Ascending aorta (tissue), 2 donors: ENCODE measurements around the gene BEST2. TPM values are rescaled to one million over a fixed set of nuclear protein-coding genes. Genes with fewer than 3 reads are reported as not detected.

Source experiments
- DNase-seq, 2 donors: peaks; one replicate each; pipeline ENCODE4 v3.0.0-alpha.2; 2019; ENCODE audit warnings: low spot score in 2 of 2
- H3K27ac ChIP-seq, 2 donors: fragments of 200-600 bp; sonication (generic); one replicate each; pipeline ENCODE4 v1.5.1; 2016 to 2017; ENCODE audit warnings: mild to moderate bottlenecking in 1 of 2
- H3K27me3 ChIP-seq: fragments of 200-600 bp; sonication (generic); one replicate; pipeline ENCODE4 v1.5.1; 2017
- H3K36me3 ChIP-seq, 2 donors: fragments of 200-600 bp; sonication (generic); one replicate each; pipeline ENCODE4 v1.5.1; 2016
- H3K4me1 ChIP-seq, 2 donors: fragments of 200-600 bp; sonication (generic); one replicate each; pipeline ENCODE4 v1.5.1; 2016 to 2017; ENCODE audit warnings: mild to moderate bottlenecking in 1 of 2
- H3K4me3 ChIP-seq, 2 donors: fragments of 200-600 bp; sonication (generic); one replicate each; pipeline ENCODE4 v1.5.1; 2016 to 2017; ENCODE audit warnings: mild to moderate bottlenecking in 1 of 2
- H3K9me3 ChIP-seq, 2 donors: fragments of 200-600 bp; sonication (generic); one replicate each; pipeline ENCODE4 v1.5.1; 2016
- intact Hi-C: fragments of 100-400 bp; cut with DNase I; formaldehyde crosslinking; loops from one replicate; pipeline ENCODE4 v1.15.1; 2023
- total RNA-seq: library from RNA; depleted of rRNA; stranded (reverse); fragments of >200 nt; gene quantifications from one replicate; pipeline ENCODE4 v1.1.0, GENCODE V29; 2016
- TF ChIP-seq, protein P1 (sequence below), 3 experiments: fragments of 200-600 bp in 2 of 3; fragments of 450-650 bp in 1 of 3; sonication (generic) in 2 of 3; IDR thresholded peaks; one replicate each; pipeline ENCODE4 v1.5.1; 2016 to 2019; ENCODE audit warnings: antibody characterized with exemption in 3 of 3, mild to moderate bottlenecking in 1 of 3, moderate library complexity in 1 of 3

Gene BEST2
- total RNA-seq, 1 donor from 2014 or later = not detected

DNA sequence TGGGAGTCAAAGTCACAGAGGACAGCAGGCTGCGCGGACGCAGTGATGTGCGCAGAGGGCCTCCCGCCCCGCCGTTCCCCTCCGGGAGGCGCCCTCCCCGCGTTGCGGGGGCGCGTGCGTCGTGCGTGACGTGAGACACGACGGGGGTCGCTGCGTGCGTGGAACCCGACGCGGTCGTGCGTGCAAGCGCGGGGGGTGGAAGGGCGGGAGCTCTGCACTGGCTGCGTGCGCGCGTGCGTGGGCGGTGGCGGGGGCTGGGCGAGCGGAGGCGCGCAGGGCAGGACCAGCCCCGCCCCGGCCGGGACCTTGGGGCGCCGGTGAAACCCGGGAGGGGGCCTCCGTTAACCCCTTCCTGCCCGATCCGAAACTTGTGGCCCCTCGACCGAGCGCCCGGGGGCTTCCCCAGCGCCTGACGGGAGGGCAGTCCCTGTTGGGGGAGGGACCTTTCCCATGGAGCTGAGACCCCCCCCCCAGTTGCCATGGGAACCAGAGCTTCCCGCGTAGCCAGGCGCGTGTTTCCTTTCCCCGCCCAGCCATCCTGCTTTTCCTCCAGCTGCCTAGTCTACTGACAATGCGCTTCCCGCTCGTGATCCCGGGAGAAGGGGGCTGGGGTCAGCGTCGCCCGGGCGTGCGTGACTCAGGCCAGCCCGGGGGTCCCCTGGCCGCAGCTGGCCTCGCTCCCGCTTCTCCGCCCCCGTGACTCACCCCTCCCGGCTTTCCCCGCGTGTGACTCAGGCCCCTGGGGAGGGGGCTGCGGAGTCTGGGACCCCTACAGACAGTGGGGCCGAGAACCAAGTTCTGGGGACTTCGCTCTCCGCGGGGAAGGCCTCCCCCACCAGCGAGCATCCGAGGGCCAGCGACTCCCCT is 31.1 kb downstream of the BEST2 start:
- Histone ChIP-seq H3K9me3 (no peaks in the 10 kb centered on the region), H3K4me1 (peaks cover 49 to 68% of the 10 kb centered on the region in 2 donors), H3K27ac (peak overlapping the region; percentile 95 to 96), H3K27me3 (no peaks in the 10 kb centered on the region), H3K4me3 (peak overlapping the region; percentile 58 to 65), H3K36me3 (no peaks in the 10 kb centered on the region)
- peak; percentile 83 to 93 for DNase-seq
- TF ChIP-seq, protein P1, sequence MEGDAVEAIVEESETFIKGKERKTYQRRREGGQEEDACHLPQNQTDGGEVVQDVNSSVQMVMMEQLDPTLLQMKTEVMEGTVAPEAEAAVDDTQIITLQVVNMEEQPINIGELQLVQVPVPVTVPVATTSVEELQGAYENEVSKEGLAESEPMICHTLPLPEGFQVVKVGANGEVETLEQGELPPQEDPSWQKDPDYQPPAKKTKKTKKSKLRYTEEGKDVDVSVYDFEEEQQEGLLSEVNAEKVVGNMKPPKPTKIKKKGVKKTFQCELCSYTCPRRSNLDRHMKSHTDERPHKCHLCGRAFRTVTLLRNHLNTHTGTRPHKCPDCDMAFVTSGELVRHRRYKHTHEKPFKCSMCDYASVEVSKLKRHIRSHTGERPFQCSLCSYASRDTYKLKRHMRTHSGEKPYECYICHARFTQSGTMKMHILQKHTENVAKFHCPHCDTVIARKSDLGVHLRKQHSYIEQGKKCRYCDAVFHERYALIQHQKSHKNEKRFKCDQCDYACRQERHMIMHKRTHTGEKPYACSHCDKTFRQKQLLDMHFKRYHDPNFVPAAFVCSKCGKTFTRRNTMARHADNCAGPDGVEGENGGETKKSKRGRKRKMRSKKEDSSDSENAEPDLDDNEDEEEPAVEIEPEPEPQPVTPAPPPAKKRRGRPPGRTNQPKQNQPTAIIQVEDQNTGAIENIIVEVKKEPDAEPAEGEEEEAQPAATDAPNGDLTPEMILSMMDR (IDR thresholded peaks at IDR 0.05) = peak in 1 of 3 experiments; percentile 15
- intact Hi-C loops = loop anchor here (10.0 kb wide), 1 partner anchor 1248 kb away; the partner anchor contains the start of gene CNN1

DNA sequence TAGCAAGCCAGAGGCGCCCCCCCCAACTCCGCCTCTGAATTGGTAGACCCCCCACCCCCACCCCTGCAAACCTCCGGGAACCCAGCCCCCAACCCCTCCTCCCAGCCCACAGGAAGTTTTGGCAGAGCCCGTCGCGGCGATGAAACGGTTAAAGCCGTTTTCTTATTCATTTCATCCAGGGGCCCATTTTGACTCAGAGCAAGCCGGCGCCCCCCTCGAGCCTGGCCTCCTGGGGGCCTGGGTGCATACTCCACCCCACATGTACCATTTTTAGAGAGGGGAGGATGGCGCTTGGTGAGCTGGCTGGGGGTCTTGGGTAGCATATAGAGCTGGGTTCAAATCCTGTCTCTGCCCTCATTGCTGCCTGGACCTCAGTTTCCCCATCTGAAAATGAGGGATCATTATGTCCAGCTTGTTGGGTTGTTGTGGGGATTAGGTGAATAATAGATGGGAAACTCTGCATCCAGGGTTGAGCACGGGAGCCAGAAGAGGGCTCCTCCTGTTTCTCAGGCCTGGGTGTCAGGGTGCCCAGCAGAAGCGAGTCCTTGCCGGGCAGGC is 31.8 kb downstream of the BEST2 start:
- Histone ChIP-seq H3K36me3 (no peaks in the 10 kb centered on the region), H3K27ac (peak overlapping the region; percentile 95 to 96), H3K27me3 (no peaks in the 10 kb centered on the region), H3K4me3 (peak overlapping the region; percentile 58 to 65), H3K9me3 (no peaks in the 10 kb centered on the region), H3K4me1 (peaks cover 52 to 75% of the 10 kb centered on the region in 2 donors)
- intact Hi-C loops = loop anchor here (10.0 kb wide), 1 partner anchor 1249 kb away; the partner anchor contains the start of gene CNN1
- TF ChIP-seq, protein P1 (IDR thresholded peaks at IDR 0.05) = no peak
- peak in 1 of 2 donors; percentile 62 for DNase-seq

DNA sequence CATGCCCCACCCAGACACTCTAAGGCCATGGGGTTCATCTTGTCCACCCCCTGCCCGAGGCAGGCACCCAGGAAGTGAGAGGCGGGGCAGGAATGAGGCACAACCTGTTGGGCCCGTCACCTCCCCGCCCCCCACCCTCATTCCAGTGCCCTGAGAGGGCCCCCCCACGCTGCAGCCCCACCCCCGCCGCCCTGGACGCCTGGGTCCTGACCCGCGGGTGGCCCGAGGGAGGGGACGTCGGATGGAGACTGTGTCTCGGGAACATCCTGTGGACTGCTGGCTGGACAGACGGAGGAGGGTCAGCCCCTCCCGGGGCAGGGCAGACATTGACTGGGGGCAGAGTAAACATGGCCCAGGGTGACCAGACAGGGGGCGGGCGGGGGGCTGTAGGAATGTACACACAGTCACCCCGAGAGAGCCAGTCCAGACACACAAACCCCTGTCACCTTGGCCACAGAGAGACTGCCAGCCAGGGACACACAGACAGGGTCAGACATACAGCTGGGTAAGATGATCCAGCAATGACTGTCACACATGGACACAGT is 32.3 kb downstream of the BEST2 start:
- H3K4me1 ChIP-seq = peaks cover 51 to 75% of the 10 kb centered on the region in 2 donors
- peak; percentile 53 to 81 for DNase-seq
- H3K27ac ChIP-seq = peak overlapping the region; percentile 95 to 96
- intact Hi-C loops = loop anchor here (10.0 kb wide), 1 partner anchor 1249 kb away; the partner anchor contains the start of gene CNN1
- no peaks in the 10 kb centered on the region for H3K9me3 ChIP-seq
- TF ChIP-seq, protein P1 (IDR thresholded peaks at IDR 0.05) = no peak
- H3K36me3 ChIP-seq = no peaks in the 10 kb centered on the region
- no peaks in the 10 kb centered on the region for H3K27me3 ChIP-seq
- H3K4me3 ChIP-seq = peak overlapping the region in 1 of 2 donors; percentile 65

DNA sequence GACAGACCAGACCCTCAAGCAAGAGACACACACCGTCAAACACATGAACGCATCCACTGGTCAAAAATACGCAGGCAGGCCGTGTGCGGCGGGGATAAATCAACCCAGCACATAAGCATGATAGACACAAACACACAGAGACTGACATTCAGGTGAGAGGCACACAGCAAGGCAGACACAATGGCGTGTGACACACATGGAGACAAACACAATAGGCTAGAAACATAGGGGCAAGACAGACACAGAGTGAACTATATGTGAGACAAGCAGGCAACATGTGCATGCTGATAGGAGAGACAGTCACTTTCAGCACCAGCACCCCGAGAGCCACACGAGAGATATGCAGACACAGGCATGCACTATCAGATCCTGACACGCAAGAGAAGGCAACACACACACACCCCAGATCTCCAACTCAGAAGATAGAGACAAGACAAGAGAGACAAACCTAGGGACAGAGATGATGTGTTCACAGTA is 32.8 kb downstream of the BEST2 start:
- intact Hi-C loops = loop anchor here (10.0 kb wide), 1 partner anchor 1250 kb away; the partner anchor contains the start of gene CNN1
- TF ChIP-seq, protein P1 (IDR thresholded peaks at IDR 0.05) = no peak
- DNase-seq = no peak
- Histone ChIP-seq H3K36me3 (no peaks in the 10 kb centered on the region), H3K27ac (peak overlapping the region; percentile 95 to 96), H3K4me3 (peak overlapping the region in 1 of 2 donors; percentile 65), H3K4me1 (peaks cover 51 to 74% of the 10 kb centered on the region in 2 donors), H3K27me3 (no peaks in the 10 kb centered on the region), H3K9me3 (no peaks in the 10 kb centered on the region)

DNA sequence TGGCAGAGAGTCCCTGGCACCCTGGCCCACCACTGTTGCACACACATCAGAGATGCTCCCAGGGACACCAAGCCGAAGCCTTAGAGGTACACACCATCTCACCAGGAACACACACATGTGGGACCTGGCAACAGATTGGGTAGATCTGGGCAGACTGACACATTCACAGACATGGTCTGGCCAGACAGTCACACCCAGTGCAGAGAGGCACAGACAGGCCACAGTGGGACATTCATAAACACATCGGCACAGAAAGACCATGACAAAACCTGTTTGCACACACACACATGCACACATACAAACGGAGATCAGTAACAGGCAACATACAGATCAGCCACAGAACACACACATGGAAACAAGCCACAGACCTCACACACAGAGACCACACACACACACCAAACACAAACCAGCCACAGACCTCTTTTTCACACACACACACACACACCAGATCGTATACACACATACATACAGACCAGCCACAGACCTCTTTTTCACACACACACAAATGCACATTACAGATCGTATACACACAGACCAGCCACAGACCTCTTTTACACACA is 33.4 kb downstream of the BEST2 start:
- H3K9me3 ChIP-seq = no peaks in the 10 kb centered on the region
- H3K27ac ChIP-seq = peak overlapping the region; percentile 95 to 96
- intact Hi-C loops = loop anchor here (10.0 kb wide), 1 partner anchor 1250 kb away; the partner anchor contains the start of gene CNN1
- no peaks in the 10 kb centered on the region for H3K27me3 ChIP-seq
- peak overlapping the region in 1 of 2 donors; percentile 30 for H3K4me3 ChIP-seq
- TF ChIP-seq, protein P1 (IDR thresholded peaks at IDR 0.05) = no peak
- H3K36me3 ChIP-seq = no peaks in the 10 kb centered on the region
- peaks cover 51 to 71% of the 10 kb centered on the region in 2 donors for H3K4me1 ChIP-seq
- peak in 1 of 2 donors; percentile 77 for DNase-seq
